NB4 (cell line): Measurements from ENCODE around the gene DENND1A.
A peak's percentile ranks its signal among the peaks of the same experiment; 100 is the strongest.

Experiments used
- DNase-seq: peaks from one replicate; pipeline ENCODE4 v3.0.0; 2010; ENCODE audit warnings: low read depth
- H3K4me3 ChIP-seq: one replicate; pipeline ENCODE4 v1.5.1; 2011; ENCODE audit warnings: mild to moderate bottlenecking, low read depth, low read length, moderate library complexity
- MAX ChIP-seq: IDR thresholded peaks from 2 replicates; pipeline ENCODE4 v1.6.1; 2011; ENCODE audit warnings: low read depth, low read length
- MYC ChIP-seq: IDR thresholded peaks from 2 replicates; pipeline ENCODE4 v1.6.1; 2011; ENCODE audit warnings: low read depth, low read length
- POLR2A ChIP-seq: IDR thresholded peaks from 2 replicates; pipeline ENCODE4 v1.6.1; 2011; ENCODE audit warnings: mild to moderate bottlenecking; ENCODE audit not compliant: insufficient read length; ENCODE audit errors: extremely low read depth
- TF ChIP-seq, protein P1 (sequence below): IDR thresholded peaks from one replicate; pipeline ENCODE4 v1.5.1; 2012; ENCODE audit warnings: low read depth, low read length

The DENND1A gene

DNA sequence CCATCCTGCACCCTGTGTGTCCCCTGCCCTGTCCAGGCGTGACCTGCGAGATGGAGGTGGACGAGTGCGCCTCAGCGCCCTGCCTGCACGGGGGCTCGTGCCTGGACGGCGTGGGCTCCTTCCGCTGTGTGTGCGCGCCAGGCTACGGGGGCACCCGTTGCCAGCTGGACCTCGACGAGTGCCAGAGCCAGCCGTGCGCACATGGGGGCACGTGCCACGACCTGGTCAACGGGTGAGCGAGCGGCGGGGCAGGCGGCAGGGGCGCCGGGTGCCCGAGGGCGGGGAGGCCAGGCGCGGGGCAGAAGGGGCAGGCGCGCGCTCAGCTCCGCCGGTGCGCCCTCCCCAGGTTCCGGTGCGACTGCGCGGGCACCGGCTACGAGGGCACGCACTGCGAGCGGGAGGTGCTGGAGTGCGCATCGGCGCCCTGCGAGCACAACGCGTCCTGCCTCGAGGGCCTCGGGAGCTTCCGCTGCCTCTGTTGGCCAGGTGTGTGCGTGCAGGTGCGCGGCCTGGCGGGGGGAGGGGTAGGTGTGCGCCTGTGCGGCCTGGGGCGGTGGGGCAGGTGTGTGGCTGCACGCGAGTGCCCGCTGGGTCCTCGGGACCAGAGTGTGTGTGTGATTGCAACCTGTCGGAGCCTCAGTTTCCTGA lies 563.9 kb downstream of the DENND1A start:
- H3K4me3 ChIP-seq: no peak overlapping the region
- TF ChIP-seq MYC (no peak), MAX (no peak)
- TF ChIP-seq, protein P1, sequence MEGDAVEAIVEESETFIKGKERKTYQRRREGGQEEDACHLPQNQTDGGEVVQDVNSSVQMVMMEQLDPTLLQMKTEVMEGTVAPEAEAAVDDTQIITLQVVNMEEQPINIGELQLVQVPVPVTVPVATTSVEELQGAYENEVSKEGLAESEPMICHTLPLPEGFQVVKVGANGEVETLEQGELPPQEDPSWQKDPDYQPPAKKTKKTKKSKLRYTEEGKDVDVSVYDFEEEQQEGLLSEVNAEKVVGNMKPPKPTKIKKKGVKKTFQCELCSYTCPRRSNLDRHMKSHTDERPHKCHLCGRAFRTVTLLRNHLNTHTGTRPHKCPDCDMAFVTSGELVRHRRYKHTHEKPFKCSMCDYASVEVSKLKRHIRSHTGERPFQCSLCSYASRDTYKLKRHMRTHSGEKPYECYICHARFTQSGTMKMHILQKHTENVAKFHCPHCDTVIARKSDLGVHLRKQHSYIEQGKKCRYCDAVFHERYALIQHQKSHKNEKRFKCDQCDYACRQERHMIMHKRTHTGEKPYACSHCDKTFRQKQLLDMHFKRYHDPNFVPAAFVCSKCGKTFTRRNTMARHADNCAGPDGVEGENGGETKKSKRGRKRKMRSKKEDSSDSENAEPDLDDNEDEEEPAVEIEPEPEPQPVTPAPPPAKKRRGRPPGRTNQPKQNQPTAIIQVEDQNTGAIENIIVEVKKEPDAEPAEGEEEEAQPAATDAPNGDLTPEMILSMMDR: no peak
- DNase-seq: no peak

- no peak overlapping the region for H3K4me3 ChIP-seq
- no peak for TF ChIP-seq MYC
- TF ChIP-seq, protein P1: peak; percentile 27
- no peak for DNase-seq
Measured at GRCh38 chr9:123365287-123365880, 564.5 kb downstream of the DENND1A start.

GRCh38 chr9:123364241-123364824 lies 565.6 kb downstream of the DENND1A start:
- no peak for DNase-seq
- no peak overlapping the region for H3K4me3 ChIP-seq
- TF ChIP-seq MYC (no peak), MAX (no peak), POLR2A (no peak)
- TF ChIP-seq, protein P1: no peak

DNA sequence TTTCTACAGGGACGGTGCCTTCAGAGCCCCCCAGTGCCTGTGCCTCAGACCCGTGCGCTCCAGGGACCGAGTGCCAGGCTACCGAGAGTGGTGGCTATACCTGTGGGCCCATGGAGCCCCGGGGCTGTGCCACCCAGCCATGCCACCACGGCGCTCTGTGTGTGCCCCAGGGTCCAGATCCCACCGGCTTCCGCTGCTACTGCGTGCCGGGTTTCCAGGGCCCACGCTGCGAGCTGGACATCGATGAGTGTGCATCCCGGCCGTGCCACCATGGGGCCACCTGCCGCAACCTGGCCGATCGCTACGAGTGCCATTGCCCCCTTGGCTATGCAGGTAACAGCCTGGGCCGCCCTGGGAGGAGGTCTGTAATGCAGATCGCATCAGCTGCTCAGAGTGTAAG lies 567.1 kb downstream of the DENND1A start:
- no peak for DNase-seq
- TF ChIP-seq MYC: no peak
- TF ChIP-seq, protein P1: no peak
- no peak for TF ChIP-seq POLR2A
- no peak for TF ChIP-seq MAX
- H3K4me3 ChIP-seq: no peak overlapping the region

GRCh38 chr9:123361731-123362510 lies 568.0 kb downstream of the DENND1A start:
- TF ChIP-seq, protein P1: no peak
- TF ChIP-seq MYC (no peak), MAX (no peak), POLR2A (no peak)
- DNase-seq: no peak
- H3K4me3 ChIP-seq: no peak overlapping the region
